ENCODE data around the gene FN1.

Gene FN1

DNA sequence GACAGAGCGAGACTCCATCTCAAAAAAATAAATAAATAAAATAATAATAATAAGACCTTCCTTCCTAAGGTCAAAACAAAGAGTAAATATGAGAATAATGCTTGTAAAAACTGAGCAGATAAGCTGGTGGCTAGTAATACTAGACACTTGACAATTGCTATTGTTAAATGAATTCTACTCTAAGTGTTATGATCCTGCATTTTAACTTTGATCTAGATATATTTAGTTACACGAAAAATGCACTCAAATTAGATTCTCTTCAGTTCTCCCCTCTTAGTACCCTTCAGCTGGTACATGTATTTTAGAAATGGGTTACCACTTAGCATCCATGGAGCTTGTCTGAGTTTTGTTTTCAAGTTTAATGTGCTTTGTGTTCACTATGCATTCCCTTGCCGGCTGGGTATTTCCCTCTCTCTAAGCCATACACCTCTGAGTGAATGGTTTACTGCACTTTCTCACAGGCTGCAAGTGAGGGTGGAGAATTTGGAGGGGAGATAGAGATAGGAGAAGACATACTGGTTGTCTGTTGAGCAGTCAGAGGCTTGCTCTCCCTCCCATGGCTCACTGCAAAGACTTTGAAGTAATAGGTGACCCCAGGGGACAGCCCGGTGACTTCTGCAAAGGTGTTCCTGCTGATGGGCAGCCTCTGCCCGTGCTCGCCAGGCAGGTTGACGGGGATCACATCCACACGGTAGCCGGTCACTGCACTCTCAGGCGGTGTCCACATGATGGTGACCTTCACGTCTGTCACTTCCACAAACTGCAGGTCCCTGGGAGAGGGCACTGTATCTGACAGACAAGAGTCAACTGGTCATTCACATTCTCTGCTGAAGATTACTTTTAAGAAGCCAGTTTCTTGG, 29.9 kb downstream of the FN1 start:
- no peak for DNase-seq

- no peak for DNase-seq
These were observed 31.4 kb downstream of the FN1 start for GRCh38 chr2:215404348-215405012.

DNA sequence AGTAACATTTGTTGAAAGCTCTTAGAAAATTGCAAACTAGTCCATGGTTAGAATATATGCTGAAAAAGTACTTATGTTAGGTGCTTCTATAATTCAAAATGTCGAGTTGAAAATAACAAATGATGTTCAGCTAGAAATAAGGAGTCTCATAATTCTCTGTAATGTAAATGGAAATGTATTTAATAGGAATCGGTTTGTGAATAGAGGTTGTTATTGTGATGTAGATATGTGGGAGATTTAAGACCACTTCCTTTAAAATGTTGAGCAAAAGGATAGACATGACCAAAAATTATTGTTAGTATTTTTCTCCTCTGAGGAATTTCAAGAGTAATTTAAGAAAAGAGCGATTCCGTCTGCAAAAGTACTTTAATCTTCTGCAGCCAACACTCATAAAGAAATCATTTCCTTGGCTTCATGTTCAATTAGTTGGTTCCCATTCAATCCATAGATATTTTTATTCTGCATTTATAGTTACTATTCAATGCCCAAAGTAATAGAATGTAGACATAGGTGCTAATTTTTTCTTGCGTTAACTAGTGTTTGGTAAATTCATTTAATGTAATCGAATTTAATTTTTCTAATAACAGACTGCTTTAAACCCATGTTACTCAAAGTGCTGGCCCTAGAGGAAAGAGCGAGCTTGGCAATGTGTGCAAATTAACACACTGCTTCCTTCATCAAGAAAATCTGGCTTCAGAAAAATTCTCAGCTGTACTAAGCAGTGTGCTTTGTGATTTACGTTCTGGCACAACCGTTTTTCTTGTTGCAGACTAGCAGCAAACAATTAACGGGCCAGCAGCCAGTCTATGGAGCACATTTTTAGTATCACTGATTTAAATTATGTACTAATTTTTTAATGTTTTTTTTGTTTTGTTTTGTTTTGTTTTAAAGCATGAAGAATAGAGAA, 32.2 kb downstream of the FN1 start:
- no peak for DNase-seq

GRCh38 chr2:215401896-215402379, 33.9 kb downstream of the FN1 start:
- DNase-seq = no peak

GRCh38 chr2:215399067-215399716, 36.7 kb downstream of the FN1 start:
- DNase-seq = no peak

DNA sequence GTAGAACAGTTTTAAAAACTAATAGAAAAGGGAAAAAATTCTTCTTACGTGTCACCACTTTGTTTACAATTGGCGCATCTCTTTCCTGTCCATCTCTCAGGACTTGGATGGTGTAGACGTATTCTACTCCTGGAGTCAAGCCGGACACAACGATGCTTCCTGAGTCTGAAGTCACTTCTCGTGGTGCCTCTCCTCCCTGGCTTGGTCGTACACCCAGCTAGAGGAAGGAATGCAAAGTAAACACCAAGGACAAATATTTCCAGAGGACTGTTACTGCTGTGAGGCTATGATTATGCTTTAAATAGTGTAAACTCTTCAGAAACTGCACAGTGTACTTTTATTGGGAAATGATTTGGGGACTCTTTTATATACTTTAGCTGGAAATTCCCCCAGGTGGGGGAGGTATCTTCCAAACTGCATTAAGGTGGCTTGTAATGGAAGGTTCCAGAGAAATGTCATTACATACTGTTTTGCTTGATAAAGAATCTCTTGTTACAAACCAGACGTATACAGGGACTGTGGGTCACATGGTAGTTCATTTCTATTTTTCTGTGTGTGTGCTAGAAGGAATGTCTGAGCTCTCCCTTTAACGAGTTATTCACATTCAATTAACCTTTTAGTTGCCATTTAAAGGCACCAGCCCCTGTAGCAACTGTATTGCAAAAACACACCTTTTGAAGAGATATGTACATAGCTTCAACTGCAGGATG, 38.1 kb downstream of the FN1 start:
- no peak for DNase-seq

- no peak for DNase-seq
These were observed 39.1 kb downstream of the FN1 start for GRCh38 chr2:215396595-215397313.

DNA sequence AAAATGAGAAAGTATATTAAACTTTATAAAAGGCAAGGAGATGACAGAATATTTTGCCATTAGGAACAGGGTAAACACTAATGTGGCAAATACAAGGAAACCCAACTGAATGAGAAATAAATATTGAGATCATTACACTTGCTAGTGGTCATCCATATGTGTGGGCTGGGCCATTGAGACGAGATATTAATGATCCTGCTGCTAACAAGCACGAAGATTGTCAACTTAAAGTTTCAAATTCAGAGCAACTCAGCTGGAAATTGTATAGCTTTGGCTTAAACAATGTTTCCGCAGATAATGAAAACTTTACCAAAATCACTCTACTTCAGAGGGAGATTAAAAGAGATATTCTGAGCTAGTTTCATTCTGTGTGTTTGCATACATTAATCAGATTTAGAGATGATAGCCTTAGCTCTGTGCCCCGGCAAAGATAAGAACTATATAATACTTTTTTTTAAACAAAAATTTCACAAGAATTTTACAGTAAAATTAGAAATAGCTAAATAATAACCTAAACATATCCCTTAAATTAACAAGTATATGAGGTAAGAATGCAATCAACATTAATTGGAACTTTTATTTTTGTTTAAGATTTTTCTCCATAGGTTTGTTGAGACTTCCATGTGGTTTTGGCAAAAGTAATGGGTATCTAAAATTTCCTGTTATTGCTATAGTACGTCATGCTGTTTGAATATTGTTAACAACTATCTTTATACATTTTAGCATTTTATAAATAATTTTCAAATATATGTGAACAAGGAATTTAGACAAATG, 40.0 kb downstream of the FN1 start:
- DNase-seq = no peak

DNA sequence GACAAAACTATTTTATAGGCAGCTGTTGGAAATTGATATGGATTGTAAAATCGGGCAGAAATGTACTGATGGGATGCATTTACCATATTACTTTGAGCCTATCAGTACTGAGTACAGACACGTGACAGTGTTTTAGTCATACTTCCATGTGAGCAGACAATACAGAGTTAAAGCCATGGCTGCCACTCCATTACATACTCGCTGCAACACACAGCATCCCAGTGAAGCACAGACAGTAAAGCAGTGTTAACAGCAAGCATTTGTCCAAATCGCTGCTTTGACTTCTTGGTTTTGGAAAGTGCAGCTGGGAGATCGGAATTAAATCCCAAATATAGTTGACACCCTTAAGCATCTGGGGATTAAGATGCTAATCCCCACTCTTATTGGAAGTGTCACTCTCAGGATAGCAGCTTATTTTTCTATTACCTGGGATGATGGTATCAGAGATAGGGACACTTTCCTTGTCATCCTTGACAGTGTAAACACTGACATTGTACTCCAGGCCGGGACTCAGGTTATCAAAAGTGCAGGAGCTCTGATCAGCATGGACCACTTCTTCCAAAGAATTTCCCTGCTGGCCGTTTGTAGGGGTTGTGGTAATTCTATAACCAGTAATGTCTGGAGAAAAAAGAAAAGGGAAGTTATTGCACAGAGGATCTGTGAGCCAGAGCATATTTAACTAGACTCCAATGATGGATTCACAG, 41.6 kb downstream of the FN1 start:
- no peak for DNase-seq

DNA sequence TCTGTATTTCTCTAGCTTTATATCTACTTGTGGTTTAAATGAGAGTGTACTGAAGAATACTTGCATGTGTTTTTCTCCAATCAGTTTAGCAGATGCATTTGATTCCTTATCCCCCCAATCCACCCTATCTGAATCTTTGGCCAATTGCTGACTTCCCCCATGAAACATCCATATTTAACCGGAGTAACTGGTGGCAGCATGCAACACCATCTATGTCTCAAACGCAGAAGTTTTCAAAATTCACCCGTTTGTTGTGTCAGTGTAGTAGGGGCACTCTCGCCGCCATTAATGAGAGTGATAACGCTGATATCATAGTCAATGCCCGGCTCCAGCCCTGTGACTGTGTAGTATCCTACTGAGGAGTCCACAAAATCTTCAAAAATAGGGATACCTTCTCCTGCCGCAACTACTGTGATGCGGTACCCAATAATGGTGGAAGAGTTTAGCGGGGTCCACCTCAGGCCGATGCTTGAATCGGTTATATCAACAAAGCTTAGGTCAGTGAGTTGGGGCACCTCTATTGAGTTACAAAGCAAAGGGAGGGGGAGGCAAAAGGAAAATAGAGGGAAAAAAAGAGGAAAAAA, 43.1 kb downstream of the FN1 start:
- DNase-seq = no peak

- DNase-seq = no peak
These were observed 43.7 kb downstream of the FN1 start for GRCh38 chr2:215392164-215392563.

DNA sequence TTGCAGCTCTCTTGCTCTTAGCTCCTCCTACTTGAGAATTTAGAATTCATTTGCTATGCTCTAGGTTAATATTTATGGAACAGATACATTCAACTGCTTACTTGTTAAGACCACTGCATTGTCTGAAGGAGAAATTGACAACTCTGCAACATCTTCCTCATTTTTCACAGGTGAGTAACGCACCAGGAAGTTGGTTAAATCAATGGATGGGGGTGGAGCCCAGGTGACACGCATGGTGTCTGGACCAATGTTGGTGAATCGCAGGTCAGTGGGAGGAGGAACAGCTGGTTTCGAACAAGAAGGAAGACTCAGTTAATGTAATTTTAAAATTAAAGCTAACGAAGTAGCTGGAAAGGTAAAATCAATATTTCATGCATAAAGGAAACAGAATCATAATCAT, 44.3 kb downstream of the FN1 start:
- DNase-seq = no peak

DNA sequence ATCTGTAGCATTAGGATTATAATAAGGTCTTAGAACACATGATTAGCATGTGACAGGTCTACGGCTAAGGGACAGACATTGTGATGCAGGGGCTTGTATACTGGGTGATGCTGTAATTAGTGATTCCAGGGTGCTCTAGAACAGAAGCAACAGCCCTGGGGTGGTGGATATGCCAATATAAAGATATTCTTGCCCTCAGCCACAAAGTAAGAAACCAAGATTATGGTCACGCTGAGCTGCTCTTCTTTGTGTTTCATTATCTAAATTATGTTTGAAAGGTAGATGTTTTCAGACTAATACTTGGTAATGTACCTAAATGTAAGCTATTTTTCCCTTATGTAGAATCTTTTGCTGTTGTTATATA, 45.3 kb downstream of the FN1 start:
- DNase-seq = no peak

DNA sequence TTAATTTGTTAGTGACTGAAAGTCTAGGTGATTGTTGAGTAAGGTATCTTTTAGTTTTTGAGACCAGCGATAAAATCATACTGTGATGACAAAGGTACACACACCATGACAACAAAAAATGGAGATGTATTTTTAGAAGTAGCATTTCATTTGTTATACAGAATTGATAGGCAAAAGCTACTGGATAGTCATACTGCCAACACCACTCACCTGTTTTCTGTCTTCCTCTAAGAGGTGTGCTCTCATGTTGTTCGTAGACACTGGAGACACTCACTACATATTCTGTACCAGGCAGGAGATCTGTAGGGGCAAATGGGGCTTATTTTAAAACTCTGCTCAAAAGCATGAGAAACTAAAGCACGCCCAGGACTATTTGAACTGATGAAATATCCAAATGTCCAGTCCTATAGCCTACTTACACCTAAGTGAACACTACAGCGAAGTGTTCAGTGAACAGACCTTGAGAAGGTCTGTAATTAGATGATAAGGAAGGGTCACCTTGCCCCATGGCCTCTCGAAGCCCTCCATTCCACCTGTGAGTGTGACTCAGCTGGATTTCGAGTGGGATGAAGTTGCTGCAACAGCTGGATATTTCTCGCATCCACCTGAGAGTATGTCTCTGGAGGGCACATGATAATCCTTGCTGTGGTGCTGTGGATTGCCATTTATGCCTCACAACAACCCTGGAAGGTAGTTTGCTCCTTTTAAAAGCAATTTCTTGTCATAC, 47.7 kb downstream of the FN1 start:
- no peak for DNase-seq

DNA sequence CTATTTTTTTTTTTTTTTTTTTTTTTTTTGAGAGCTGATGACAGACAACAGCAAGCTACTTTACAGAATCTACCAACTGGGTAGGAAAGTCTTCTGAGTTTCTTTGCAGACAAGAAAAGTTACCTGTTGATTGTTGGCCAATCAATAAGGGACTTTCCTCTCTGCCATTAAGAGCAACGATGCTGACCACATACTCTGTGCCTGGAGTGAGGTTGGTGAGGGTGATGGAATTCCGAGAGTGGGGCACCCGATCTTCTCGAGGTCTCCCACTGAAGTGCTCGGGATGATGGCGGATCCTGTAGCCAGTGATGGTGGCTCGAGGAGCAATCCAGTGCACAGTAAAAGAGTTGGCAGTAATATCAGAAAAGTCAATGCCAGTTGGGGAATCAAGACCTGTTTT, 49.3 kb downstream of the FN1 start:
- no peak for DNase-seq

- DNase-seq = no peak
These were observed 51.2 kb downstream of the FN1 start for GRCh38 chr2:215384710-215385109.

- DNase-seq = no peak
These were observed 52.1 kb downstream of the FN1 start for GRCh38 chr2:215383652-215384279.

- no peak for DNase-seq
These were observed 53.4 kb downstream of the FN1 start for GRCh38 chr2:215382480-215382879.
